ENCODE data around the gene KLK12. TPM values are rescaled to one million over a fixed set of nuclear protein-coding genes. Genes with fewer than 3 reads are reported as not detected.
A peak's percentile ranks its signal among the peaks of the same experiment; 100 is the strongest.

KLK12 gene
- polyA plus RNA-seq, 1 donor (not counting 4 experiments of a cell fraction or from before 2014, with no cell fraction given): not detected

DNA sequence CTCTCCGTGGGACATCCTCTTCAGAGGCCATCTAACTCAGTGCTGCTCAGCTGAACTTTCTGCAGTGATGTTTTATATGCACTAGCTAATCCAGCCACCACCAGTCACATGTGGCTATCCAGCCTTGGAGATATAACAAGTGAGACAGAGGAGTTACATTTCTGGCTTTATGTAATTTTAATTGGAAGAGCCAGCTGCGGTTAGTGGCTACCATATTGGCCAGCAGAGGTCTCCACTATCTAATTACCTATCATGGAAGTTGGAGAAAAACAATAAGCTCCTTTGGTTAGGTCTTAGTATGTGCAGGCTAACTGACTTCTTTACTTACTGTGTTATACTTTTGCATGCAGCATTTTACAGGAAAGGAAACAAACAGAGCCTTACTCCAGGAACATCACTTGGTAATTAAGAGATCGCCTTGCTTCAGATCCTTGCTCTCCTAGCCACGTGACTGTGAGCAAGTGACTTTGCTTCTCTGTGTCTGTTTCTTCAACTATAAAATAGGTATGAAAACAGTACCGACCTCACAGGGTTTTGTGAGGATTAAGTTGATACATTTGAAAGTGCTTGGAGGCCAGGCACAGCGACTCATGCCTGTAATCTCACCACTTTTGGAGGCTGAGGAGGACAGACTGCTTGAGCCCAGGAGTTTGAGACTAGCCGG is 13.7 kb downstream of the KLK12 start:
- Histone ChIP-seq H3K9me3 (ENCODE audit: control insufficient read depth, low read depth, low read length) (no peaks in the 10 kb centered on the region), H3K27me3 (ENCODE audit: control insufficient read depth, extremely low read depth, insufficient read depth, low read length) (peaks cover 10% of the 10 kb centered on the region), H3K27ac (ENCODE audit: control insufficient read depth, insufficient read depth, low read length) (no peak overlapping the region), H3K9me1 (ENCODE audit: control insufficient read depth, extremely low read depth, insufficient read depth, low read length) (no peaks in the 10 kb centered on the region), H2AFZ (ENCODE audit: control insufficient read depth, low read length) (no peak overlapping the region), H3K4me1 (ENCODE audit: control insufficient read depth, extremely low read depth, insufficient read depth, low read length) (peaks cover 19% of the 10 kb centered on the region), H4K20me1 (ENCODE audit: control insufficient read depth, extremely low read depth, insufficient read depth, low read length) (no peaks in the 10 kb centered on the region), H3K9ac (ENCODE audit: control insufficient read depth, extremely low read depth, insufficient read depth, low read length) (no peak overlapping the region), H3K36me3 (ENCODE audit: control insufficient read depth in 2 of 2, extremely low read depth in 1 of 2, insufficient read depth in 2 of 2, low read length in 2 of 2) (peaks cover 0 to 6% of the 10 kb centered on the region in 2 experiments), H3K79me2 (ENCODE audit: control insufficient read depth, insufficient read depth, low read length) (no peaks in the 10 kb centered on the region), H3K4me3 (ENCODE audit: control insufficient read depth in 2 of 3, extremely low read depth in 1 of 3, insufficient read depth in 2 of 3, low read depth in 1 of 3, low read length in 3 of 3) (no peak overlapping the region), H3K4me2 (ENCODE audit: control insufficient read depth, extremely low read depth, insufficient read depth, low read depth, low read length) (no peak overlapping the region)
- no peak for DNase-seq (ENCODE audit: low read depth, low spot score)
- FAIRE-seq: peak; percentile 78
- TF ChIP-seq EZH2 (IDR thresholded peaks at IDR 0.05; ENCODE audit: low read length) (no peak), CTCF (optimal IDR thresholded peaks at IDR 0.05 in 1 of 3, IDR thresholded peaks at IDR 0.05 in 1 of 3, conservative IDR thresholded peaks at IDR 0.05 in 1 of 3; ENCODE audit: extremely low read depth in 1 of 3, insufficient read depth in 2 of 3, low read length in 3 of 3) (peak; percentile 45 to 78 (median 65))
- dilution Hi-C loops (cut with MboI; ENCODE audit: extremely low pct_ligation_motif_present, low sequenced_read_pairs): no loop called here

- no peak for DNase-seq (ENCODE audit: low read depth, low spot score)
- H2AFZ ChIP-seq (ENCODE audit: control insufficient read depth, low read length): peak within 1 kb of the TSS; percentile 78
- no peaks in the 10 kb centered on the region for H3K9me1 ChIP-seq (ENCODE audit: control insufficient read depth, extremely low read depth, insufficient read depth, low read length)
- H3K4me2 ChIP-seq (ENCODE audit: control insufficient read depth, extremely low read depth, insufficient read depth, low read depth, low read length): peak within 1 kb of the TSS; percentile 86
- no peaks in the 10 kb centered on the region for H4K20me1 ChIP-seq (ENCODE audit: control insufficient read depth, extremely low read depth, insufficient read depth, low read length)
- H3K9me3 ChIP-seq (ENCODE audit: control insufficient read depth, low read depth, low read length): no peaks in the 10 kb centered on the region
- peaks cover under 1 to 13% of the 10 kb centered on the region in 2 experiments for H3K36me3 ChIP-seq (ENCODE audit: control insufficient read depth in 2 of 2, extremely low read depth in 1 of 2, insufficient read depth in 2 of 2, low read length in 2 of 2)
- dilution Hi-C loops (cut with MboI; ENCODE audit: extremely low pct_ligation_motif_present, low sequenced_read_pairs): no loop called here
- peak within 1 kb of the TSS; percentile 71 for H3K9ac ChIP-seq (ENCODE audit: control insufficient read depth, extremely low read depth, insufficient read depth, low read length)
- H3K4me3 ChIP-seq (ENCODE audit: control insufficient read depth in 2 of 3, extremely low read depth in 1 of 3, insufficient read depth in 2 of 3, low read depth in 1 of 3, low read length in 3 of 3): peak within 1 kb of the TSS; percentile 58 to 65 (median 62)
- H3K79me2 ChIP-seq (ENCODE audit: control insufficient read depth, insufficient read depth, low read length): no peaks in the 10 kb centered on the region
- FAIRE-seq: no peak
- TF ChIP-seq CTCF (optimal IDR thresholded peaks at IDR 0.05 in 1 of 3, IDR thresholded peaks at IDR 0.05 in 1 of 3, conservative IDR thresholded peaks at IDR 0.05 in 1 of 3; ENCODE audit: extremely low read depth in 1 of 3, insufficient read depth in 2 of 3, low read length in 3 of 3): no peak
- TF ChIP-seq EZH2 (IDR thresholded peaks at IDR 0.05; ENCODE audit: low read length): no peak
- peaks cover 16% of the 10 kb centered on the region for H3K4me1 ChIP-seq (ENCODE audit: control insufficient read depth, extremely low read depth, insufficient read depth, low read length)
- no peaks in the 10 kb centered on the region for H3K27me3 ChIP-seq (ENCODE audit: control insufficient read depth, extremely low read depth, insufficient read depth, low read length)
- peak within 1 kb of the TSS; percentile 54 for H3K27ac ChIP-seq (ENCODE audit: control insufficient read depth, insufficient read depth, low read length)
Measured at GRCh38 chr19:51019544-51019925, 15.3 kb downstream of the KLK12 start, which contains the start of gene KLK10. KLK10 (minus strand) TSS chr19:51019709; CDS start chr19:51019130, 579 bp downstream.
